Mesenteric fat pad (tissue), 1 donor: ENCODE data around the gene THAP11. TPM values are rescaled to one million over a fixed set of nuclear protein-coding genes. Genes with fewer than 3 reads are reported as not detected.
"Not testable (repeated sequence)": the region's sequence is repeated elsewhere in the genome, so short reads cannot be mapped to it uniquely, and the experiment has no call there.

Experiments used
- DNase-seq: peaks from one replicate; pipeline ENCODE4 v3.0.0-alpha.2; 2020; ENCODE audit warnings: low spot score
- total RNA-seq: library from RNA; stranded (reverse); fragmentation: NEBNext Ultra II Directional; extraction: Animal tissue kit (Norgen Biotek cat#: 25700); gene quantifications from one replicate; pipeline ENCODE4 v1.2.1, GENCODE V29; 2021
- donor health status: DM: yes; HTN: yes; CAD: no.

The THAP11 gene
- total RNA-seq, 1 donor from 2014 or later = 21.6 TPM

DNA sequence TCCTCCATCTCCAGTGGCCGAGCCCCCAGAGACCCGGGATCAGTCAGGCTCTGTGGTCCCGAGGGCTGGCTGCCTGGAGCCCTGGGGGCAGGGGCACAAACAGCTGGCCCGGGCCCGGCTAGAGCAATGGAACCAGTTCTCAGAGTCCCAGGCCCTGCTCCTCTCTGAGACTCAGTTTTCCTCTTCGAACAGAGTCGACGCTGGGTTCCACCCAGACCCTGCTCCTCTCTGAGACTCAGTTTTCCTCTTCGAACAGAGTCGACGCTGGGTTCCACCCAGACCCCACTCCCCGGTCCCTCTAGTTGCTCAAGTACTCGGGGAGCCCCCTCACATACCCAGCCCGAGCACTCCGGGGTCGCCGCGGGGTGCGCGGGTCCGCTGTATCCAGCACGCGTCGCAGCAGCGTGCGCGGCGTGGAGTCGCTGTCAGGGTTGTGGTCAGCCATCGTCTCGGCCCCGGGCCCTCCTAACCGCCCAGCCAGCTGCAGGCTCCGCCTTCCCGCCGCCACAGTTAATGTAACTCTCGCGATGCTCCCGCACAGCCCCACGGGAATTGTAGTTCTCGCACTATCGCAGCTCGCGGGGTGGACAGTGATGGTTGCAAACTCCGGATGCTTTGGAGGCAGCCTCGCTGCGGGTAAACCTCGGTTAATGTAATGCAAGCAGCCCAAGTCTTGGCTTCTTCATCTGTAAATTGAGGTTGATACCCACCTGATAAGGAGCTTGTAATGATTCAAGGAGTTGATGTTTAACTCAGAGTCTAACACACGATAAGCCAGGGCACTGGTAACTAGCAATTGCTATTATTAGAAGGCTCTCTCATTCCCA lies 8.5 kb upstream of the THAP11 start:
- DNase-seq = peak; percentile 98

DNA sequence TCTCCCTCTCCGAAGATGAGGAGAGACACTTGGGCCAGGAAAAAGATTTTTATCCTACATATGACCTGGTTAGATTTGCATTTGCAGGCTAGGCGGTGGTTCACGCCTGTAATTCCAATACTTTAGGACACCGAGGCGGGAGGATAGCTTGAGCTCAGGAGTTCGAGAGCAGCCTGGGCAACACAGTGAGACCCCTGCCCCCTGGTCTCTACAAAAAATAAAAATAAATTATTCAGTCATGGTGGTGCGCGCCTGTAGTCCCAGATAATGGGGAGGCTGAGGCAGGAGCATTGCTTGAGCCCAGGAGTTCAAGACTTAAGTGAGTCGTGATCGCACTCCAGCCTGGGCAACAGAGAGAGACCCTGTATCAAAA lies 7.9 kb upstream of the THAP11 start:
- no peak for DNase-seq

DNA sequence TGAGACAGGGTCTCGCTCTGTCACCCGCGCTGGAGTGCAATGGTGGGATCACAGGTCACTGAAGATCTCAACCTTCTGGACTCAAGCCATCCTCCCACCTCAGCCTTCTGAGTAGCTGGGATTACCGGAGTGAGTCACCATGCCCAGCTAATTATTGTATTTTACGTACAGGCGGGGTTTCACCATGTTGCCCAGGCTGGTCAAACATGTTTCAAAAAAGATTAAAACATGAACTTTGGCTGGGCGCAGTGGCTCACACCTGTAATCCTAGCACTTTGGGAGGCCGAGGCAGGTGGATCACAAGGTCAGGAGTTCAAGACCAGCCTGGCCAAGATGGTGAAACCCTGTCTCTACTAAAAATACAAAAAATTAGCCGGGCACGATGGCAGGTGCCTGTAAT lies 4.9 kb upstream of the THAP11 start:
- DNase-seq = not testable (repeated sequence)

DNA sequence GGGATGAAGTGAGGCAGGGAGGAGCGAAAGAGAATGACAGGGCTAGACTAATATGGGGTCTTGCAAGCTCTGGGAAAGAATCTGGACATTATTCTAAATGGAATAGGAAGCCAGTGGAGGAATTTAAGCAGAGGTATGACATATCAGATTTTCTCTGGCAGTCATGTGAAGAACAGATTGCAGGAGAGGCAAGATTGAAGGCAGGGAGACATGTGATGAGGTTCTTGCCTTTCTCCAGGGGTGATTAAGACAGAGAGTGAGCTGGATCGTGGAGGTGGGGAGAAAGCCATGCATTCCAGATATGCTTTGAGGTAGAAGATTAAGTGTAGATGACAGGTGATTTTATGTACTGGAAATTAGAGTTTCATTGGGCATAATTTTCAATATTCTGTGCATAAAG lies 4.3 kb upstream of the THAP11 start:
- no peak for DNase-seq

DNA sequence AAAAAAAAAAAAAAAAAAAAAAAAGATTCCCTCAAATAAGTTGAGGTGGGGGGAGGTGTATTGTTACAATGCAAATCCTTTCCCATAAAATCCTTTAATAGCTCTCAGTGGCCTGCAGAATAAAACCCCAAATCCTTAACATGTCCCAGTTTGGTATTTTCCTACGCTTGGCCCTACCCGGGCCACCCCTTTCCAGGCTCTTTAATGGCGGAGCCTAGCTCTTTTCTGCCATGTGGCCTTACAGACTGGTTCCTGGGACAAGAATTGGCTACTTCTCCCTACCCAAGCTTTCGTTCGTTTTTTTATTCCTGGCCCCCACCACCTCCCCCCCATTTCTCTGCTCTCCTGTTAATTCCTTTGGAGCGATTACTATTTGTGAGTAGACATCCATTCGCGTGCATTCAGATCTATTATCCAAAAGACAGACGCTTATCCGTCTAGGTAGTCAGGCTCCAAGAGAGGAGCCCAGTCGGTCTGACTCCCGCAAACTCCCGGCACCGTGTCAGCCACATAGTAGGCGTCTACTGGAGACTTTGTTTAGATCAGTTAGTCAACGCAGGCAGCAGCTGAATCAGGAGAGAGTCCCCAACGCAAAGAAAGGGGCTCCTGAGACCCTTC lies 813 bp upstream of the THAP11 start:
- no peak for DNase-seq

DNA sequence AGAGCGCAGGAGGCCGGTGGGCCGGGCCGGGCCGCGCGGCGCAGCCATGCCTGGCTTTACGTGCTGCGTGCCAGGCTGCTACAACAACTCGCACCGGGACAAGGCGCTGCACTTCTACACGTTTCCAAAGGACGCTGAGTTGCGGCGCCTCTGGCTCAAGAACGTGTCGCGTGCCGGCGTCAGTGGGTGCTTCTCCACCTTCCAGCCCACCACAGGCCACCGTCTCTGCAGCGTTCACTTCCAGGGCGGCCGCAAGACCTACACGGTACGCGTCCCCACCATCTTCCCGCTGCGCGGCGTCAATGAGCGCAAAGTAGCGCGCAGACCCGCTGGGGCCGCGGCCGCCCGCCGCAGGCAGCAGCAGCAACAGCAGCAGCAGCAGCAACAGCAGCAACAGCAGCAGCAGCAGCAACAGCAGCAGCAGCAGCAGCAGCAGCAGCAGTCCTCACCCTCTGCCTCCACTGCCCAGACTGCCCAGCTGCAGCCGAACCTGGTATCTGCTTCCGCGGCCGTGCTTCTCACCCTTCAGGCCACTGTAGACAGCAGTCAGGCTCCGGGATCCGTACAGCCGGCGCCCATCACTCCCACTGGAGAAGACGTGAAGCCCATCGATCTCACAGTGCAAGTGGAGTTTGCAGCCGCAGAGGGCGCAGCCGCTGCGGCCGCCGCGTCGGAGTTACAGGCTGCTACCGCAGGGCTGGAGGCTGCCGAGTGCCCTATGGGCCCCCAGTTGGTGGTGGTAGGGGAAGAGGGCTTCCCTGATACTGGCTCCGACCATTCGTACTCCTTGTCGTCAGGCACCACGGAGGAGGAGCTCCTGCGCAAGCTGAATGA lies 606 bp downstream of the THAP11 start:
- no peak for DNase-seq

DNA sequence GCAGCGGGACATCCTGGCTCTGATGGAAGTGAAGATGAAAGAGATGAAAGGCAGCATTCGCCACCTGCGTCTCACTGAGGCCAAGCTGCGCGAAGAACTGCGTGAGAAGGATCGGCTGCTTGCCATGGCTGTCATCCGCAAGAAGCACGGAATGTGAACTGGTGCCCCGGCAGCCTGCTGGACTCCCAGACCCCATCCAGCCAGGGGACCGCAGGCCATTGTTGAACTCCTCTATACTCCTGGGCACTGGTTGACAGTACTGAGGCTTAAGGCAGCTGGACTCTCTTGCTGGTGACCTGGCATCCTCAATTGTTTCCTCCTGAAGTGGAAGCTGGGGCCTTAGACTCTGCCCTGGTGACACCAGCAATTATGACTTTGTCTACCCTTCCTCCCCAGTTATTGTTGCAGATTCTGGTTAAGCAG lies 1.2 kb downstream of the THAP11 start:
- DNase-seq = no peak

DNA sequence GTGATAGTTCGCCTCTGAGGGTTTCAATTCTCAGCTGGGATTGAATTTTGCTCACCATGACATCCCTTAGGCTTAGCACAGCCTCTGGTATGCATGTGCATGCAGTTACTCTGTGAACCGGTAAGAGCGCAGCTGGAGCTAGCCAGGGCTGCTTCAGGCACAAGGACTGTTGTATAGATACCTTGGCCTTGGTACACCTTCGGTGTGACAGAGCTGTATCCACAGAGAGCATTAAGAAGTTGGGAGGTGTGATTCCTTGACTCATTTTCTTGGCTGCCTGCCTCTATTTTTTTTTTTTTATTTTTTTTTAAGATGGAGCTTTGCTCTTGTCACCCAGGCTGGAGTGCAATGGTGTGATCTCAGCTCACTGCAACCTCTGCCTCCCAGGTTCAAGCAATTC lies 2.4 kb downstream of the THAP11 start:
- no peak for DNase-seq

DNA sequence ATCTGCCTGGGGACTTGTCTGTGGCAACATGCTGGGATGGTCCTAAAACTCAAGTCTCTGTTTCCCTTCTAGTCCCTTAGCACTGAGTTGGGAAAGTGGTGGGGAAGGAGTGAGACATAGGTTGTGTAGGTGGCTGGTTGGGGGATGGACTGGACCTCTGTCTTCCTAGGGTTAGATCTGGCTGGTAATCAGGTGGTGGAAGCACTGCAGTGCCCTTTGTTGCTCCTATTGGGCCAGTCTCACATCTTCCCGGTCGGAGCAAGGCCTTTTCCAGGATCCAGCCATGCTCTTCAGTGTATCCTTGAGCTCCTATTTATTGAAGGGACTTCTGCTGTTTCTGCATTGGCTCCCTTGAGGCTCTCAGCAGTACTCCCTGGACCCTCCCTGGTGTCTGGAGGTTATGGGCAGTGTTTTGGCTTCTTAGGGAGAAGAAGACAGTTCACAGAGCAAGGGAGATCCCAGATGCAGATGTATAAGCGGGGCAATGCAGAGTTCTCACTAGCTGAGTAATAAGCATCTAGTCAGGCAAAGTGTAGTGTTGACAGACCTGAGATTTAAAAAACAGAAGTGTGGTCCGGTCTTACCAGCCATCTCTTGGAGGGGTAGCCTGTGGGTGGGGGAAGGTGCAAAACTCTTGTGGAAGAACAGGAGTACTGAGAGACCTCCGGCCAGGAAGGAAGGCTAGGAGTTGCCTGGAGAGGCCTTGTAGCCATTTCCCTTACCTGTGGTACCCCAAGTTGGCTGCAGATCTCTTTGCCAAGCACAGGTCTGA lies 3.4 kb downstream of the THAP11 start:
- DNase-seq = no peak

DNA sequence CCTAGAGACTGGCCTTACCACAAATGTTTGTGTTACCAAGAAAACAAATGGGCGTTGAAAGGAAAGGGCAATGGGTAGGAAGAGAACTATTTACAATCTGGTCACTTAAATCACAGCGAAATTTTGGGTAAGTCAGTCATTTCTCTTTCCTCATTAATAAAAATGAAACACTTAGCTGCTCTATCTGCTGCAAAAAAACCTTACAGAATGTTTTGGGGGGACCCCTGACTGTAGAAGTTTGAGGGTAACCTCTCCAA lies 3.9 kb downstream of the THAP11 start:
- DNase-seq = no peak

DNA sequence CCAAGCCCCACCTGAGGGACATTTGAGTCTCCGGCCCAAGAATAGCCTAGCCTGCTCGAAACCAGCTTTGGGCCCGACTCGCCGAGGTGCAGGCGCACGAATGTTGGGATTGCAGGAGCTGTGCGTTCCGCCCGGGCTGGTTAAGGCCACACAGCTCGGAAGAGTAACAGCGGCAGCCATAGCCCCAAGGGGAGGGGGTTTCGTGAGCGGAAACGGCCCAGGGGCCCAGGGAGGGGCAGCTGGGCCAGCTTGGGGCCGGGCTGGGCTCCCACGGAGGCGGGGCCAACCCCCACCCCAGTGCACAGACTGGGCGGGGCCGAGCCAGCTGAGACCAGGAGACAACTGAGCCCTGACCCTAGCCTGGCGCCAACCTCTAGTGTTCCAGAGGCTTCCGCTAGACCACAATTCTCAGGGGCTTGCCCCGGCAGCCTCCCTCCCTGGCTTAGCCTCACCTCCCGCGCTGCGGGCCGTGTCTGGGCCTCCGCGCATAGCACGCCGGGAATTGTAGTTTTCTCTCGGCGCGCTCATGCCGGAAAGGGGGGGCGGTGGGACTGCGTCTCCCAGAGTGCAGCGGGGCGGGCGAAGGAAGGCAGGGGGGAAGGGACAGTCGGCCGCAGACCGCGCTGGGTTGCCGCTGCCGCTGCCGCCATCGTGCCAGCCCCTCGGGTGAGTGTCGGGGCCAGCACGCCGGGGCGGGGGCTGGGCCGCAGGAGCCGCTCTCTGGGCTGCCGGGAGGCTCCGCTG lies 4.4 kb downstream of the THAP11 start, which contains the start of gene NUTF2:
Gene NUTF2 (plus strand): TSS at position 614 of the 744 bp plus-strand sequence. CDS start 18,198 bp downstream, outside the sequence.
- peak; percentile 99 for DNase-seq

DNA sequence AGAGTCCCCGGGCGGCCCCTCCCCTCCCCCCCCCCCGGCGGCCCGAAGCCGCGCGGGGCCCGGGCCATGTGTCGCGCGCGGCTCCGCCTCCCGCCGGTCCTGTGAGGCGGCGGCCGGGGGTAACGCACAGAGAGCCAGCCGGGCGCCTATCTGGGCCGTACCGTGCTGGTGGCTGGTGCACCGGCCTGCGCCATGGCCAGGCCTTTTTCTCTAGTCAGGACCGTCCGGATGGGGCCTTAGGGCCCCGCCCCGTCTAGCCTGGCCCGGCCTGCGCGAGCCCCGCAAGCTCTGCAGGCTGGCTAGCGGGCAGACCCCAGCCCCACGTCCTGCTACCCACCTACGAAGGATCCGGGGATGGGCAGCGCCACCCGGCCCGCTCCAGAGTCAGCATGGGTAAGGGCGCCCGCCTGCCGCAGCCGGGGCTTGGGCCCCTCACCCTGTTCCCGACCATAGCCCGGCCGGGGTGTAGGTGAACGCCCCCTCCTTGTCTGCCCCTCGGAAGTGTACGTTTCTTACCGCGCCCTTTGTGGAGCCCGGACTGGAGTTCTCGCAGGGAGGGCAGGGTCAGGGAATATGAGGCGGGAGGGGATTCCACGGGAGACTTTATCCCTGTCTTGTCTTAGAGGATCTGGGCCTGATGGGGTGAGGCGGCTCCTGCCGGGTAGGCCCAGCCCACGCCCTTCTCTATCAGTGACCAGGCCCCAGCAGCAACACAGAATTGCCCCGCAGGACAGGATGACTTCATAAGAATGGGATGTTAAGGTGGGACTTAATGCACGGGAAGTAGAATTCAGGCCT lies 5.1 kb downstream of the THAP11 start, which contains the start of gene CENPT:
Gene CENPT (minus strand): TSS at position 630 of the 798 bp plus-strand sequence. CDS start 13,834 bp downstream, outside the sequence.
- DNase-seq = no peak

DNA sequence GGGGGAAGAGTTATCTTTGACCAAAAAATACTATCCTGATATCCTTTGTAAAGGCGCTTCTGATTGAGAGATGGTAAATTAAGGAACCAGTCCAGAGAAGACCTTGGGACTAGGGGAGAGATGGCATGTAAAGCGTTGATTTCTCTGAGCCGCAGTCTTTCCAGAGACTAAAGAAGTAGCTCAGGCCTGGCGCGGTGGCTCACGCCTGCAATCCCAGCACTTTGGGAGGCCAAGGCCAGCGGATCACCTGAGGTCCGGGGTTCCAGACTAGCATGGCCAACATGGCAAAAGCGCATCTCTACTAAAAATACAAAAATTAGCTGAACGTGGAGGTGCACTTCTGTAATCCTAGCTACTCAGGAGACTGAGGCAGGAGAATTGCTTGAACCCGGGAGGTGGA lies 6.0 kb downstream of the THAP11 start:
- no peak for DNase-seq

DNA sequence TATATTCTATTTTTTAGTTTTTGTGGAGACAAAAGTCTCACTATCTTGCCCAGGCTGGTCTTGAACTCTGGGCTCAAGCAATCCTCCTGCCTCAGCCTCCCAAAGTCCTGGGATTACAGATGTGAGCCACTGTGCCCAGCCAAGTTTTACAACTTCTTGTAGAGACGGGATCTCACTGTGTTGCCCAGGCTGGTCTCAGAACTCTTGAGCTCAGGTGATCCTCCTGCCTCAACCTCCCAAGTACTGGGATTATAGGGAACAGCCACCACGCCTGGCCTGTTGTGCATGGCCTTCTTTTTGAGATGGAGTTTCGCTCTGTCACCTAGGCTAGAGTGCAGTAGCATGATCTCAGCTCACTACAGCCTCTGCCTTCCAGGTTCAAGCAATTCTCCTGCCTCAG lies 11.6 kb downstream of the THAP11 start:
- no peak for DNase-seq

DNA sequence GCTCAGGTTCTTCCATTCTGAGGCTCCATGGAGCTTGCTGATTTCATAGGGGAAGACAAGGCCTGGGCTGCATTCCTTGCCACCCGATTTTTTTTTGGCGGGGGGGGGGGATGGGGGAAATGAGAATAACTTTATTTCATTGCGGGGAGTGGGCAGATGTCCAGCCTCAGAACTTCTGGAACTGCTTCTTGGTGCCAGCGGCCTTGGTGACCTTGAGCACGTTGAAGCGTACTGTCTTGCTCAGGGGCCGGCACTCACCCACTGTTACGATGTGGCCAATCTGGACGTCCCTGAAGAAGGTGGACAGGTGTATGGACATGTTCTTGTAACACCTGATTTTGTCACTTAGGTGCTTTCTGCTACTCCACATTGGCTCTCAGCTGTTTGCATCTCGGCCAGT lies 13.7 kb downstream of the THAP11 start:
- DNase-seq = no peak

DNA sequence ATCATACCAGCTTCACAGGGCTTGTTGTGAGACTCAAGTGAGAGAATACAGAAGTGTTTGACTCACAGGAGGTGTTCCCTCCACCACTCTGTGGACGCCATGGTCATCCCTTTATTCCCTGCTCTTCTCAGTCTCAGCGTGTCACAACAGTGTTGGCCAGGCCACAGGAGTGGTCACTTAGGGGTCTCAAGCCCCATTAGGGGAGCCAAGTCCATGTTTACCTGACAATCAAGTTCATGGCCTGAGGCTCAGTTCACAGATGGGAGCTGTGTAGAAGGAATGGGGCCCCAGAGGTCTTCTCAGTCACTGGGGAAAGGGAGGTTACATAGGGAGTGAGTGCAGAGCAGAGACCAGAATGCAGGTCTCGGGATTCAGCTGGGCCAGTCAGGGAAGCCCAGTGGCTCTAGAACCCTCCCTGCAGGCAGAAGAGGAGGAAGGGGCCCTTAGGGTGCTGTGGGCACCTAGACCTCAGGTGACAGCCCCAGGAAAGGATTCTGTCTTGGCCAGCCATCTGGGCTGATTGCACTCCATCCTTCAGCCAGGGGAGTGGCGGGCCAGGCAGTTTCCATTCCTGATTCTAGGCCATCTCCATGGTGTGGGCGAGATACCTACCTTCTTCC lies 14.9 kb downstream of the THAP11 start:
- no peak for DNase-seq

DNA sequence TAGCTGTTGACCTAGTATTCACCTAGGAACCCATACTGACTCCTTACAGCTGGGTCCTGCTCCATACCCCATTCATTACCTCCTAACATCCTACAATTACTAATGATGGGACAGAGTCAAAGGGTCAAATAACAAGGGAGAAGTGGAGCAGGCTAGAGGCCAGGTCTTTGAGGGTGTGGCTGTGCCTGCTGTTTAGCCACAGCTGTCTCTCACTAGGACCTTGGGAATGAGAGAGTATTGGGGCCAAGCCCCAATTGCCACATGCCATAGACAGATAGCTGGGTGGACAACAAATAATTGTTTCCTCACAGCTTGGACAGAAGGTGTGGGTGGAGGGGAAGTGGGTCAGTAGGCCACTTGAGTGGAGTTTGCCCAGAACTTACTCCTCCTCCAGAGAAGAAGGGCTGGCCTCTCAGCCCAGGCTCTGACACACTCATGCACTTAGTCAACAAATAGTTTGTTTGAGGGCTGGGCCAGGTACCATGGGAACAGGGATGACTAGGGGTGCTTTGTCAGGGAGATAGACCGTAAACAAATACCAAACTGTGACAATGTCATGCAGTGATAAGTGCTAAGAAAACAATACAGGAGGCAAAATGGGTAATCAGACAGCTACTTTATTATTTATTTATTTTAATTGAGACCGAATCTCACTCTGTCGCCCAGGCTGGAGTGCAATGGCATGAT lies 15.6 kb downstream of the THAP11 start:
- no peak for DNase-seq

DNA sequence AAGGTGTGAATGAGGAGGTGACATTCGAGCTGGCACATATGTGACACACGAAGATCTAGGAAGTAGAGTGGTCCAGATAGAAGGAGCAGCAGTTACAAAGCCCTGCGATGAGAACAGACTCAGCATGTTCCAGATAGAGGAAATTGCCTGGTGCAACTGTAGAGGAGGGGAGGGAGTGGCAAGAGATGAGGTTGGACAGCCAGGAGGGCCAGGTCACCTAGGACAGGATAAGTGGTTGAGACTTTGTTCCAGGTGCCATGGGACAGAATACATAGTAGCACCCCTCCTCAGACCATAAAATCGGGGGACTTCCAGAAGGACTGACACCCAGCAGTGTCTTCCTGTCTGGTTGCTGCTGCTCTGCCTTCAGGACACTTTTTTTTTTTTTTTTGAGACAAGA lies 16.4 kb downstream of the THAP11 start:
- DNase-seq = no peak
